Measurements from ENCODE around the gene ZBTB8B. TPM values are rescaled to one million over a fixed set of nuclear protein-coding genes. Genes with fewer than 3 reads are reported as not detected.
A peak's percentile ranks its signal among the peaks of the same experiment; 100 is the strongest.

The ZBTB8B gene
- total RNA-seq, 1 donor from 2014 or later = 0.23 TPM

DNA sequence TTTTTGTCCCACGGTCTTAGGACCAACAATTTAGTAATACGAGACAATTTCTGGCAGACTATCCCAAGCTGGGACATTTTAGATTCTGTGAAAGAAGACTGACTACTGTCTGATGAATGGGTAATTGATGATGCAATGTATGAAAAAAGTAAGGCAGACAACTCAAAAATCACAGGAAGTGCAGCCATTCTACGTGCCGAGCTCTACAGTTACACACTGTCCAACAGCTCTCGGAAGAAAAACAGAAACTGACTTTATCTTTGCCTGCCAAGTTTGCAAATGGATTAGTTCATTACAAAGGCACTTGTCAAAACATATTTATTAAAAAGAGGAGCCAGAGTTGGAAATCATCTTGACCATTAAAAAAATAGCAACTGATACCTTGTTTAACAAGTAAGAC lies 31.3 kb downstream of the ZBTB8B start:
- DNase-seq (ENCODE audit: low read depth) = no peak
- H3K4me3 ChIP-seq (ENCODE audit: low read depth, low read length) = no peak overlapping the region
- TF ChIP-seq, protein P1, sequence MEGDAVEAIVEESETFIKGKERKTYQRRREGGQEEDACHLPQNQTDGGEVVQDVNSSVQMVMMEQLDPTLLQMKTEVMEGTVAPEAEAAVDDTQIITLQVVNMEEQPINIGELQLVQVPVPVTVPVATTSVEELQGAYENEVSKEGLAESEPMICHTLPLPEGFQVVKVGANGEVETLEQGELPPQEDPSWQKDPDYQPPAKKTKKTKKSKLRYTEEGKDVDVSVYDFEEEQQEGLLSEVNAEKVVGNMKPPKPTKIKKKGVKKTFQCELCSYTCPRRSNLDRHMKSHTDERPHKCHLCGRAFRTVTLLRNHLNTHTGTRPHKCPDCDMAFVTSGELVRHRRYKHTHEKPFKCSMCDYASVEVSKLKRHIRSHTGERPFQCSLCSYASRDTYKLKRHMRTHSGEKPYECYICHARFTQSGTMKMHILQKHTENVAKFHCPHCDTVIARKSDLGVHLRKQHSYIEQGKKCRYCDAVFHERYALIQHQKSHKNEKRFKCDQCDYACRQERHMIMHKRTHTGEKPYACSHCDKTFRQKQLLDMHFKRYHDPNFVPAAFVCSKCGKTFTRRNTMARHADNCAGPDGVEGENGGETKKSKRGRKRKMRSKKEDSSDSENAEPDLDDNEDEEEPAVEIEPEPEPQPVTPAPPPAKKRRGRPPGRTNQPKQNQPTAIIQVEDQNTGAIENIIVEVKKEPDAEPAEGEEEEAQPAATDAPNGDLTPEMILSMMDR (conservative IDR thresholded peaks at IDR 0.05; ENCODE audit: low read depth, low read length) = no peak

DNA sequence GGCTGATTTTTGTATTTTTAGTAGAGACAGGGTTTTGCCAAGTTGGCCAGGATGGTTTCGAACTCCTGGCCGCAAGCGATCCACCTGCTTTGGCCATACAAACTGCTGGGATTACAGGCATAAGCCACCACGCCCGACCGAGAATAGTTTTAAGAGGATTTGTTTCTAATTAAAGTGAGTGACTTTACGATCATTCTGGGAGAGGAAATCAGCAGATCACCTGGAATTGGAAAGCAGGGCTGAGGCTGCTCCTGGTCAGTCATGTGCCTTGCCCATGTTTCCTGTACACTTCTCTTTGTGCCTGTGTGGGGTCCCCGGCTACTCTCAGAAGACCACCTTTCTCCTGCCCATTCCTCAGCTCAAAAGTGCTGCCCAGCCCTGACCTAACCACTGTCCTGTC lies 33.9 kb downstream of the ZBTB8B start:
- H3K4me3 ChIP-seq (ENCODE audit: low read depth, low read length) = no peak overlapping the region
- TF ChIP-seq, protein P1 (conservative IDR thresholded peaks at IDR 0.05; ENCODE audit: low read depth, low read length) = no peak
- no peak for DNase-seq (ENCODE audit: low read depth)

DNA sequence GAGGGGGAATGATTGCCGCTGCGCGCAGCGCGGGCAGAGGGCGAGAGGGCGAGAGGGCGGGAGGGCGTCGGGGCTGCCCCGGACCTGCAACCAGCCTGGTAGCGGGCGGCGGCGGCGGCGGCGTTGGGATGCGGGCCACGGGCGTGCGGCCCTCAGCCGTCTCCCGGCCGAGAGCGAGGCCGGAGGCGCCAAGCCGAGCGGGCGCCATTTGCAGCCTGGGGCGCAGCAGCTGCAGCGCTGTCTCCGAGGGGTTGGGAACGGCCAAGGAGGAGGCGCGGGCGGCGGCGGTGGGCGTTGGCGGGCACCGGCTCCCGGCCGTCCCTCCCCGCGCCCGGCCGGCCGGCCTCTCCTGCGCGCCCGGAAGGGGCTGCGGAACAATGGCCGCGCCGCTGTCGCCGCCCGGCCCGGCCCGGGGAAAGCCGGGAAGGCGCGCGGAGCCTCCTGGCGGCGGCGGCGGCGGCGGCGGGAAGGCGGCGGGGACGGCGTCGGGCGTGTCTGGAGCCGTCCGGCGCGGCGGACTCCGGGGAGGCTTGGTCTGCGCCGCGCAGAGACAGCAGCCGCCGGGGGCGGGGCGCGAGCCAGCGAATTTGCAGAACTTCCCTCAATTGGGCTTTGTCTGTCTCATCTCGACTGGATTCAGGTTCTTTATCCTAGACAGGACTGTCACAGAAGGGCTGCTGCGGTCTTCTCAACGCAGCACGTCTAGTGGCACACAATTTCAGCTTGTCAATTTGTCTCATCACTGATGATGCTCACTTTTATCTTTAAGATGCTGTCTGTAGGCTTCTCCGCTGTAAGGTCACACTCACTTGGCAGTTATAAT lies 35.7 kb downstream of the ZBTB8B start:
- no peak for DNase-seq (ENCODE audit: low read depth)
- TF ChIP-seq, protein P1 (conservative IDR thresholded peaks at IDR 0.05; ENCODE audit: low read depth, low read length) = no peak
- peak overlapping the region; percentile 55 for H3K4me3 ChIP-seq (ENCODE audit: low read depth, low read length)

DNA sequence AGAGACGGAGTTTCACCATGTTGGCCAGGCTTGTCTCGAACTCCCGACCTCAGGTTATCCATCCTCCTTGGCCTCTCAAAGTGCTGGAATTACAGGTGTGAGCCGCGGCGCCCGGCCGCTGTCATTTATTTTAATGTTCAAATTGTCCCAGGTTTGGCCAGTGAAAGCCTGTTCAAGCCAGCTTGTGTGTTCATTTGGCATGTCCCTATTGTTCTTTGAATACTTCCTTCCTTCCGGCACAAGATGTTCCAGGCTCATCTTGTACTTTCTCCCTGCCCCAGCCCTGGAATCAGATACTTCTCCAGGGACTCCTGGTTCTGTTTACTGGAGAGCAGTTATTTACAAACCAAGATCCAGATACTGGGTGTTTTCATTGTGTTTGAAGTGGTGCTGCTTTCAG lies 37.0 kb downstream of the ZBTB8B start:
- TF ChIP-seq, protein P1 (conservative IDR thresholded peaks at IDR 0.05; ENCODE audit: low read depth, low read length) = no peak
- DNase-seq (ENCODE audit: low read depth) = no peak
- H3K4me3 ChIP-seq (ENCODE audit: low read depth, low read length) = no peak overlapping the region

DNA sequence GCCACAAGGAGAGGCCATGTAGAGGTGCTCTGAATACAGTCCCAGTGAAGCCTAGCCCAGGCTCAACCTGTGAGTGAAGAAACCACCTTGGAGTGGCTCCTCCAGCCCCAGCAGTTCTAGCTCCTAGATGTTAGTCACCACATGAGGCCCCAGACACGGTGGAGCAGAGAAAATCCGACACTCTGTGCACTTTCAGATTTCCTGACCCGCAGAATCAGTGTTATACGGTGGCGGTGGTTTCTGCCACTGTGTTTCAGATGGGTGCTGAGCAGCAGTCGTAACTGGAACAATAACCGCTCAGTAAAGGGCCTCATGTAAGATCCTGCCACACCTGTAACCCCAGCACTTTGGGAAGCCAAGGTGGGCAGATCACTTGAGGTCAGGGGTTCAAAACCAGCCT lies 38.3 kb downstream of the ZBTB8B start:
- no peak overlapping the region for H3K4me3 ChIP-seq (ENCODE audit: low read depth, low read length)
- TF ChIP-seq, protein P1 (conservative IDR thresholded peaks at IDR 0.05; ENCODE audit: low read depth, low read length) = no peak
- DNase-seq (ENCODE audit: low read depth) = no peak

DNA sequence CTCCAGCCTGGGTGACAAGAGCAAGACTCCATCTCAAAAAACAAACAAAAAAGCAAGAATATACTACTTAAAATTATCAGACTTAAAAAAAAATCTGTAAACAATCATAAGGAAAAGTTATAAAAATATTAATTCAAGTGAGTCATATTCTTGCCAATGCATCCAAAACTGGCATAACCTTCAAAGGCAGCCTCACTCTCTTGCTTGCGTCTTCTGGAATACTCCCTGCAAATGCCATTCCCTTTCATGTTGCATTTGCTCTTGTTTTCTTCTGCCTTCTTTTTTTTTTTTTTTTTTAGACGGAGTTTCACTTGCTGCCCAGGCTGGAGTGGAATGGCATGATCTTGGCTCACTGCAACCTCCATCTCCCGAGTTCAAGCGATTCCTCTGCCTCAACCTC lies 42.1 kb downstream of the ZBTB8B start:
- TF ChIP-seq, protein P1 (conservative IDR thresholded peaks at IDR 0.05; ENCODE audit: low read depth, low read length) = no peak
- H3K4me3 ChIP-seq (ENCODE audit: low read depth, low read length) = no peak overlapping the region
- DNase-seq (ENCODE audit: low read depth) = no peak

DNA sequence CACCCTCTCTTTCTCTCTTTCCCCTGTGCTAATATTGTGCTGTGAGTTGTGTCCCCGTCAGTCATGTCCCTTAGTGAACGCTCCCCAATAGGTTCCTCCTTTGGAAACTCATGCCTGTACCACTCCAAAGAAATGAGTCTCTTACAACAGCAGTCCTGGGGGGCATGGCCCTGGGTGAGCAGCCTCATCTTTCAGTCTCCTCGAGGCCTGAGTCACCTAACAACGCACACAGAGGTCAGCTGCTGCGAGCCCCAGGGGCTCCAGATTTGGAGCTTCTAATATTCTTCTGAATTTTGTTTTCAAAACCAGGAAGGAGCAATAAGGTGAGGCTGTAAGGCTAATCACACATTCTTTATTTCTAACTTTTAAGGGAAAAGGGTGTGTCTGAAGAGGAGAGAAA lies 43.9 kb downstream of the ZBTB8B start:
- no peak for DNase-seq (ENCODE audit: low read depth)
- no peak overlapping the region for H3K4me3 ChIP-seq (ENCODE audit: low read depth, low read length)
- TF ChIP-seq, protein P1 (conservative IDR thresholded peaks at IDR 0.05; ENCODE audit: low read depth, low read length) = no peak
